Esophagus muscularis mucosa (tissue), 4 donors: ENCODE data around the gene TMEM244. TPM values are rescaled to one million over a fixed set of nuclear protein-coding genes. Genes with fewer than 3 reads are reported as not detected.
"Not testable (repeated sequence)": the region's sequence is repeated elsewhere in the genome, so short reads cannot be mapped to it uniquely, and the experiment has no call there.

ENCODE experiments used
- DNase-seq: peaks from one replicate; pipeline ENCODE4 v3.0.0-alpha.2; 2017; ENCODE audit errors: extremely low spot score
- H3K27ac ChIP-seq, 4 donors: fragments of 200-600 bp; sonication (generic); replicated peaks in 1 of 4; 1 replicate in 3 of 4; 2 replicates in 1 of 4; pipeline ENCODE4 v1.5.1; 2016 to 2019; ENCODE audit warnings: mild to moderate bottlenecking in 1 of 4
- H3K27me3 ChIP-seq, 4 donors: fragments of 200-600 bp; sonication (generic); one replicate each; pipeline versions ENCODE4 v1.5.1 to v1.6.0; 2016 to 2019
- H3K36me3 ChIP-seq, 4 donors: fragments of 200-600 bp; sonication (generic); one replicate each; pipeline ENCODE4 v1.5.1; 2016 to 2019
- H3K4me1 ChIP-seq, 4 donors: fragments of 200-600 bp; sonication (generic); one replicate each; pipeline ENCODE4 v1.5.1; 2016 to 2019
- H3K4me3 ChIP-seq, 4 donors: fragments of 200-600 bp; sonication (generic); 1 replicate in 2 of 4; 2 replicates in 2 of 4; pipeline ENCODE4 v1.5.1; 2016 to 2019; ENCODE audit warnings: mild to moderate bottlenecking in 4 of 4, moderate library complexity in 1 of 4
- H3K9me3 ChIP-seq, 4 donors: fragments of 200-600 bp; sonication (generic); 1 replicate in 3 of 4; 2 replicates in 1 of 4; pipeline ENCODE4 v1.5.1; 2016 to 2019
- CTCF ChIP-seq, 3 experiments: fragments of 200-600 bp in 2 of 3; fragments of 450-650 bp in 1 of 3; sonication (generic) in 2 of 3; IDR thresholded peaks; one replicate each; pipeline ENCODE4 v1.5.1; 2017 to 2019; ENCODE audit warnings: antibody characterized with exemption in 3 of 3, mild to moderate bottlenecking in 2 of 3, moderate library complexity in 1 of 3
- EP300 ChIP-seq: sonication (generic); formaldehyde crosslinking; IDR thresholded peaks from one replicate; pipeline ENCODE4 v1.6.1; 2017; ENCODE audit warnings: antibody characterized with exemption
- POLR2A ChIP-seq: fragments of 450-650 bp; IDR thresholded peaks from one replicate; pipeline ENCODE4 v1.6.1; 2017; ENCODE audit warnings: antibody characterized with exemption, moderate library complexity, mild to moderate bottlenecking, low read depth
- POLR2AphosphoS5 ChIP-seq, 2 donors: sonication (generic); formaldehyde crosslinking; IDR thresholded peaks; one replicate each; pipeline ENCODE4 v1.6.1; 2017; ENCODE audit warnings: antibody characterized with exemption in 2 of 2
- WGBS: methylation state at CpG from one replicate; pipeline ENCODE4 v1.1.5; 2018; 5-methylcytosine and 5-hydroxymethylcytosine counted together
- intact Hi-C: fragments of 100-400 bp; cut with DNase I; formaldehyde crosslinking; loops from one replicate; pipeline ENCODE4 v1.15.1; 2023
- total RNA-seq, 4 donors: library from RNA; depleted of rRNA; stranded (reverse); fragments of >200 nt; gene quantifications; one replicate each; pipeline versions ENCODE4 v1.1.0 to v1.2.1, GENCODE V29; 2016

TMEM244 gene
- total RNA-seq, 4 donors from 2014 or later: not detected

GRCh38 chr6:129812145-129812777 lies 48.9 kb downstream of the TMEM244 start:
- TF ChIP-seq CTCF (IDR thresholded peaks at IDR 0.05): no peak
- no peak for TF ChIP-seq POLR2A
- no peak for TF ChIP-seq POLR2AphosphoS5 (IDR thresholded peaks at IDR 0.05)
- TF ChIP-seq EP300: no peak
- H3K4me3 ChIP-seq: no peak overlapping the region
- intact Hi-C loops: no loop called here
- no peaks in the 10 kb centered on the region for H3K9me3 ChIP-seq
- H3K36me3 ChIP-seq: no peaks in the 10 kb centered on the region
- H3K27me3 ChIP-seq: no peaks in the 10 kb centered on the region
- 77% methylated on average over 2 of the region's 2 CpGs for WGBS
- DNase-seq: no peak
- no peak overlapping the region for H3K27ac ChIP-seq
- no peaks in the 10 kb centered on the region for H3K4me1 ChIP-seq

DNA sequence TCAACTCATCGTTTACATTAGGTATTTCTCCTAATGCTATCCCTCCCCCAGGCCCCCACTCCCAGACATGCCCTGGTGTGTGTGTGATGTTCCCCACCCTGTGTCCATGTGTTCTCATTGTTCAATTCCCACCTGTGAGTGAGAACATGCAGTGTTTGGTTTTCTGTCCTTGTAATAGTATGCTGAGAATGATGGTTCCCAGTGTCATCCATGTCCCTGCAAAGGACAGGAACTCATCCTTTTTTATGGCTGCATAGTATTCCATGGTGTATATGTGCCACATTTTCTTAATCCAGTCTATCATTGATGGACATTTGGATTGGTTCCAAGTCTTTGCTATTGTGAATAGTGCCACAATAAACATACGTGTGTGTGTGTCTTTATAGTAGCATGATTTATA lies 54.0 kb downstream of the TMEM244 start:
- H3K27ac ChIP-seq, H3K9me3 ChIP-seq, H3K4me3 ChIP-seq, DNase-seq, H3K27me3 ChIP-seq, H3K36me3 ChIP-seq, intact Hi-C loops, H3K4me1 ChIP-seq: not testable (repeated sequence)
- 82% methylated on average over 2 of the region's 2 CpGs for WGBS

DNA sequence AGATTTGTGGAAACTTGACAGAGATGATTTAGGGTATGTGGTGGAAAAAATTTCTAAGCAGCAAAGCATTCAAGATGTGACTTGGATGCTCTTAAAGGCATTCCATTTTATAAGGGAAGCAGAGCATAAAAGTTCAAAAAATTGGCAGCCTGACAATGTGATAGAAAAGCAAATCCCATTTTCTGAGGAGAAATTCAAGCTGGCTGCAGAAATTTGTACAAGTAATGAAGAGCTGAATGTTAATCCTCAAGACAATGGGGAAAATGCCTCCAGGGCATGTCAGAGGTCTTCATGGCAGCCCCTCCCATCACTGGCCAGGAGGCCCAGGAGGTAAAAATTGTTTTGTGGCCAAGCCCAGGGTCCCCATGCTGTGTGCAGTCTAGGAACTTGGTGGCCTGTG lies 58.2 kb downstream of the TMEM244 start:
- H3K36me3 ChIP-seq, DNase-seq, intact Hi-C loops, H3K9me3 ChIP-seq, H3K27ac ChIP-seq, H3K27me3 ChIP-seq, H3K4me1 ChIP-seq, H3K4me3 ChIP-seq: not testable (repeated sequence)

- intact Hi-C loops: no loop called here
- Histone ChIP-seq H3K9me3 (no peaks in the 10 kb centered on the region), H3K4me3 (no peak overlapping the region), H3K4me1 (no peaks in the 10 kb centered on the region), H3K36me3 (no peaks in the 10 kb centered on the region), H3K27me3 (no peaks in the 10 kb centered on the region), H3K27ac (no peak overlapping the region)
- TF ChIP-seq CTCF (IDR thresholded peaks at IDR 0.05): no peak
- no peak for TF ChIP-seq POLR2A
- TF ChIP-seq POLR2AphosphoS5 (IDR thresholded peaks at IDR 0.05): no peak
- no peak for TF ChIP-seq EP300
- WGBS: 84% methylated on average over 3 of the region's 4 CpGs
- DNase-seq: no peak
Observed at GRCh38 chr6:129801909-129802308, 59.2 kb downstream of the TMEM244 start.

DNA sequence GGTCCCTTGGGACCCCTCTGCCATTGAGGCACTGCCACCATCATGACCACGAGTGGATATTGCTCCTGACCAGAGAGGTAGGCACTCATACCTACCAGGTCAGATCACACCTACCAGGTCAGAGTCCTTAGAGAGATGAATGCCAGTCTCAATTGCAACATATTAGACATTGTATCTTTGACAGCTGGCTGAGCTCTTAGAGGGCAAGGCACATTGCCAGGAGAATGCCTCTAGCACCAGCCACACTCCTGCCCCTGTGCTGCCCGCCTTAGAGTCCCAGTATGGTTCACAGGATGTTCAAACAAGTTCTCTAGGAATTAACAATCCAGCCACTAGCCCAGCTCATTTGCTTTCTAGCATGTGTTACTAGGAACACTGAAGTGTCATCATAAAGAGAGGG lies 65.9 kb downstream of the TMEM244 start:
- no peaks in the 10 kb centered on the region for H3K27me3 ChIP-seq
- TF ChIP-seq CTCF (IDR thresholded peaks at IDR 0.05): no peak
- no peak for TF ChIP-seq EP300
- TF ChIP-seq POLR2AphosphoS5 (IDR thresholded peaks at IDR 0.05): no peak
- TF ChIP-seq POLR2A: no peak
- WGBS: 60% methylated on average over 1 of the region's 2 CpGs
- H3K4me1 ChIP-seq: no peaks in the 10 kb centered on the region
- no peak for DNase-seq
- no peak overlapping the region for H3K4me3 ChIP-seq
- no peaks in the 10 kb centered on the region for H3K9me3 ChIP-seq
- H3K27ac ChIP-seq: no peak overlapping the region
- intact Hi-C loops: no loop called here
- no peaks in the 10 kb centered on the region for H3K36me3 ChIP-seq

- H3K4me1 ChIP-seq: no peaks in the 10 kb centered on the region
- TF ChIP-seq CTCF (IDR thresholded peaks at IDR 0.05): no peak
- no peak for TF ChIP-seq POLR2AphosphoS5 (IDR thresholded peaks at IDR 0.05)
- TF ChIP-seq POLR2A: no peak
- TF ChIP-seq EP300: no peak
- H3K36me3 ChIP-seq: no peaks in the 10 kb centered on the region
- WGBS: 78% methylated on average over 7 of the region's 7 CpGs
- H3K4me3 ChIP-seq: no peak overlapping the region
- no peaks in the 10 kb centered on the region for H3K27me3 ChIP-seq
- no peak overlapping the region for H3K27ac ChIP-seq
- no peaks in the 10 kb centered on the region for H3K9me3 ChIP-seq
- intact Hi-C loops: no loop called here
- DNase-seq: no peak
Observed at GRCh38 chr6:129793447-129793846, 67.7 kb downstream of the TMEM244 start.
